HL-60 (cell line): ENCODE measurements around the gene KANSL3.

Source experiments
- CTCF ChIP-seq: IDR thresholded peaks from one replicate; pipeline ENCODE4 v1.5.1; 2011; ENCODE audit warnings: low read length, control low read depth, inconsistent platforms; ENCODE audit not compliant: insufficient read depth
- POLR2AphosphoS5 ChIP-seq: IDR thresholded peaks from 2 replicates; pipeline ENCODE4 v1.6.1; 2012; ENCODE audit warnings: low read depth

GRCh38 chr2:96578731-96579130, 59.4 kb downstream of the KANSL3 start:
- TF ChIP-seq CTCF (no peak), POLR2AphosphoS5 (no peak)
